Right ventricle myocardium inferior (tissue), 1 donor: ENCODE measurements around the gene PROM2. TPM values are rescaled to one million over a fixed set of nuclear protein-coding genes. Genes with fewer than 3 reads are reported as not detected.

Experiments
- ATAC-seq: fragments of 200-7000 bp; cut with Tn5 transposase; one replicate; pipeline ENCODE4 v1.9.1; 2020; ENCODE audit warnings: mild to moderate bottlenecking, moderate library complexity
- DNase-seq: peaks from one replicate; pipeline ENCODE4 v3.0.0; 2021; ENCODE audit errors: missing footprints
- intact Hi-C: fragments of 100-400 bp; cut with DNase I; formaldehyde crosslinking; loops from one replicate; pipeline ENCODE4 v1.11.0; 2022
- total RNA-seq: library from RNA; stranded (reverse); fragmentation: NEBNext Ultra II Directional; extraction: Animal tissue kit (Norgen Biotek cat#: 25700); gene quantifications from one replicate; pipeline ENCODE4 v1.2.1, GENCODE V29; 2021
- donor health status: DM: no; HTN: yes; CAD: no; lungs with severe emphysema.

PROM2 gene
- total RNA-seq, 1 donor from 2014 or later = 0.32 TPM

GRCh38 chr2:95328358-95329125 lies 54.3 kb downstream of the PROM2 start:
- peak; percentile 49 for DNase-seq
- intact Hi-C loops = no loop called here
- no peak for ATAC-seq

GRCh38 chr2:95329401-95329800 lies 55.2 kb downstream of the PROM2 start:
- intact Hi-C loops = no loop called here

GRCh38 chr2:95329891-95330793 lies 55.9 kb downstream of the PROM2 start:
- intact Hi-C loops = no loop called here
- DNase-seq (peak; percentile 65), ATAC-seq (peak; percentile 88)

More at GRCh38 chr2:95329401-95329800, 55.2 kb downstream of the PROM2 start:
- ATAC-seq (no peak), DNase-seq (peak; percentile 57)

GRCh38 chr2:95330794-95331338 lies 56.6 kb downstream of the PROM2 start:
- ATAC-seq (no peak), DNase-seq (peak; percentile 26)
- intact Hi-C loops = no loop called here

GRCh38 chr2:95331606-95332005 lies 57.4 kb downstream of the PROM2 start:
- peak; percentile 67 for DNase-seq
- intact Hi-C loops = no loop called here
- ATAC-seq = no peak

- intact Hi-C loops = no loop called here
- no peak for ATAC-seq
- no peak for DNase-seq
Observed at GRCh38 chr2:95332036-95332435, 57.8 kb downstream of the PROM2 start.

- intact Hi-C loops = no loop called here
- peak; percentile 16 for DNase-seq
- no peak for ATAC-seq
Observed at GRCh38 chr2:95333056-95333455, 58.8 kb downstream of the PROM2 start.

- ATAC-seq (no peak), DNase-seq (peak; percentile 54)
- intact Hi-C loops = no loop called here
Observed at GRCh38 chr2:95333888-95334338, 59.7 kb downstream of the PROM2 start.

GRCh38 chr2:95334916-95335641 lies 60.8 kb downstream of the PROM2 start:
- intact Hi-C loops = no loop called here
- peak; percentile 7 for DNase-seq
- ATAC-seq = no peak

GRCh38 chr2:95336406-95336805 lies 62.2 kb downstream of the PROM2 start:
- no peak for ATAC-seq
- intact Hi-C loops = no loop called here
- no peak for DNase-seq

- DNase-seq = peak; percentile 49
- ATAC-seq = no peak
- intact Hi-C loops = no loop called here
Observed at GRCh38 chr2:95337829-95338228, 63.6 kb downstream of the PROM2 start.

Other genes with a start within 250 kb of the PROM2 start
- 8.7 TPM for gene MAL, start 248.7 kb upstream of the PROM2 start, total RNA-seq
- gene MRPS5, start 152.6 kb upstream of the PROM2 start, total RNA-seq = 77.2 TPM
- 15.3 TPM for gene ZNF514, start 114.6 kb upstream of the PROM2 start, total RNA-seq
- 4.3 TPM for gene ZNF2, start 108.6 kb upstream of the PROM2 start, total RNA-seq
- 2.5 TPM for gene ZNF892, start 66.9 kb upstream of the PROM2 start, total RNA-seq
- 8.7 TPM for gene KCNIP3, start 22.9 kb downstream of the PROM2 start, total RNA-seq
- gene FAHD2A, start 128.3 kb downstream of the PROM2 start, total RNA-seq = 41.6 TPM
- not detected for gene TRIM43B, start 210.3 kb downstream of the PROM2 start, total RNA-seq